LNCAP (cell line): ENCODE measurements around the gene TLDC2.

Source experiments
- TF ChIP-seq, protein P1 (sequence below): fragments of 450-650 bp; IDR thresholded peaks from 2 replicates; pipeline ENCODE4 v1.5.1; 2017; ENCODE audit warnings: mild to moderate bottlenecking

The TLDC2 gene

DNA sequence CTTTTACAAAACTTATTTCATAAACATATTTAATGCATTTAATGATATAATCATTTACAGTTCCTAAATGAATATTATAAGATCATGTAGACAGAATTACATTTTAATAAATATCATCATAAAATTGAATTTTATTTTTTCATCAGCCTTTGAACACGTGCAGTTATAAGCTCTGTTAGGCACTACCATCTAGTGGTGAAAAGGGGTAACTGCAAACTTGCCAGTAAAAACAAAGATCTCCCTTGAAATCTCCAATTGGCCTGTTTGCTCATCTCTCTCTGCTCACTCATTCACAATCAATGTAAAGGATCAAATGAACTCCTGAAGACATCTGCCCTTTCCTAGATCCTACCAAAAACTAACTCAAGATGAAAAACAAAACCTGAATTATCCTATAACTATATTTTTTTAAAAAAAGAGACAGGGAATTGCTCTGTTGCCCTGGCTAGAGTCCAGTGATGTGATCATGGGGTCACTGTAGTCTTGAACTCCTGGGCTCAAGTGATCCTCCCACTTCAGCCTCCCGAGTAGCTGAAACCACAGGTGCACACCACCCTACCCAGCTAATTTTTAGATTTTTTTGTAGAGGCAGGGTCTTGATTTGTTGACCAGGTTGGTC lies 43.9 kb downstream of the TLDC2 start:
- TF ChIP-seq, protein P1, sequence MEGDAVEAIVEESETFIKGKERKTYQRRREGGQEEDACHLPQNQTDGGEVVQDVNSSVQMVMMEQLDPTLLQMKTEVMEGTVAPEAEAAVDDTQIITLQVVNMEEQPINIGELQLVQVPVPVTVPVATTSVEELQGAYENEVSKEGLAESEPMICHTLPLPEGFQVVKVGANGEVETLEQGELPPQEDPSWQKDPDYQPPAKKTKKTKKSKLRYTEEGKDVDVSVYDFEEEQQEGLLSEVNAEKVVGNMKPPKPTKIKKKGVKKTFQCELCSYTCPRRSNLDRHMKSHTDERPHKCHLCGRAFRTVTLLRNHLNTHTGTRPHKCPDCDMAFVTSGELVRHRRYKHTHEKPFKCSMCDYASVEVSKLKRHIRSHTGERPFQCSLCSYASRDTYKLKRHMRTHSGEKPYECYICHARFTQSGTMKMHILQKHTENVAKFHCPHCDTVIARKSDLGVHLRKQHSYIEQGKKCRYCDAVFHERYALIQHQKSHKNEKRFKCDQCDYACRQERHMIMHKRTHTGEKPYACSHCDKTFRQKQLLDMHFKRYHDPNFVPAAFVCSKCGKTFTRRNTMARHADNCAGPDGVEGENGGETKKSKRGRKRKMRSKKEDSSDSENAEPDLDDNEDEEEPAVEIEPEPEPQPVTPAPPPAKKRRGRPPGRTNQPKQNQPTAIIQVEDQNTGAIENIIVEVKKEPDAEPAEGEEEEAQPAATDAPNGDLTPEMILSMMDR: peak; percentile 91

DNA sequence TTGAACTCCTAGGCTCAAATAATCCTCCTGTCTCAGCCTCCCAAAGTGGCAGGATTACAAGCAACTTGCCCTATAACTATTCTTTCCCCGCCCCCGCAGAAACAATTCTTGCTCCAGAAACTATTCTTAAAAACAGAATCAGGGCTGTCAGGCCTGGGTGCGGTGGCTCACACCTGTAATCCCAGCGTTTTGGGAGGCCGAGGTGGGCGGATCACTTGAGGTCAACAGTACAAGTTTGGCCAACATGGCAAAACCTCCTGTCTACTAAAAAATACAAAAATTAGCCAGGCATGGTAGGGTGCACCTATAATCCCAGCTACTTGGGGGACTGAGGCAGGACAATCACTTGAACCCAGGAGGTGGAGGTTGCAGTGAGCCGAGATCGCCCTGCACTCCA lies 44.4 kb downstream of the TLDC2 start:
- TF ChIP-seq, protein P1: no peak

DNA sequence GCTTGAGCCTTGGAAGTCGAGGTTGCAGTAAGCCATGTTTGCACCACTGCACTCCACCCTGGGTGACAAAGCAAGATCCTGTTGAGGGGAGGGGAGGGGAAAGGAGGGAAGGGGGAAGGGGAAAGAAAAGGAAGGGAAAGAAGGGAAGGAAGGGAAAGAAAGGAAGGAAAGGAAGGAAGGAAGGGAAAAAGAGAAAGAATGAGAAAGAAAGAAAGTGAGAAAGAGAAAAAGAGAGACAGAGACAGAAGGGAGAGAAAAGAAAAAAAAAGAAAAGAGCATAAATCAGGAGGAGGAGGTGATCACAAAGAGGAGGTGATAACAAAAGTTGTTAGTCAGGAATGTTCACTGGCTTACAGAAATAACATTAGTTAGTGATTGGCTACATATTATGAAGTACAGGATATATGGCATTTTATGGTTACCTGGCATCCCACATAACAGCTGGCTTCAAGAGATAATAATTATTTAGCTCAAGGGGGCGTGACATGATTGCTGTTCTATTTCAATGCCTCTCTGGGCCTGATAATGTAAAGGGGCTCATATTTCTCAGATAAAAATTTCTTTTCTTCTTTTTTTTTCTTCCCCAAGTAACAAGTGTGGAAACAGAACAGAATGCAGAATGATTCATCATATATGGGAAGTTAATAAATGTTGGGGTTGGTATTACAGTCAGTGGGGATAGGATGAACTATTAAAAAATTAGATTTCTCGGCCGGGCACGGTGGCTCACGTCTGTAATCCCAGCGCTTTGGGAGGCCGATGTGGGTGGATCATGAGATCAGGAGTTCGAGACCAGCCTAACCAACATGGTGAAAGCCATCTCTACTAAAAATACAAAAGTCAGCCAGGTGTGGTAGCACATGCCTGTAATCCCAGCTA lies 48.5 kb downstream of the TLDC2 start:
- TF ChIP-seq, protein P1: no peak

DNA sequence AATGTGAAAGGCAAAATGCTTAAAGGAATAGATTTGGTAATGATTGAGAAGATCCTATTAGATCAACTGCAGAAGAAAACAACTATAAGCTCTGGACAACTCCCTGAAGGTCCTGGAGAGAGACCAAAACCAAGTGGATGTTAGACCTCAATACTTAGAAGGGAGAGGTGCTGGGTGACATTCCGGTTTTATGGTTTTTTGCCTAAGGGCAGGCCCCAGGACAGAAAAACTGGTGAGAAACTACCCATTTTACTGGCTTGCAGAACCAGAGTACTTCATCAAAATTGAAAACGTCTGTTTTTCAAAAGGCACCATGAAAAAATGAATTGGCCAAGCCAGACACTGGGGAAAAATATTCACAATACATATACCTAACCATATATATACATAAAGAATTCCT lies 49.3 kb downstream of the TLDC2 start:
- TF ChIP-seq, protein P1: no peak

DNA sequence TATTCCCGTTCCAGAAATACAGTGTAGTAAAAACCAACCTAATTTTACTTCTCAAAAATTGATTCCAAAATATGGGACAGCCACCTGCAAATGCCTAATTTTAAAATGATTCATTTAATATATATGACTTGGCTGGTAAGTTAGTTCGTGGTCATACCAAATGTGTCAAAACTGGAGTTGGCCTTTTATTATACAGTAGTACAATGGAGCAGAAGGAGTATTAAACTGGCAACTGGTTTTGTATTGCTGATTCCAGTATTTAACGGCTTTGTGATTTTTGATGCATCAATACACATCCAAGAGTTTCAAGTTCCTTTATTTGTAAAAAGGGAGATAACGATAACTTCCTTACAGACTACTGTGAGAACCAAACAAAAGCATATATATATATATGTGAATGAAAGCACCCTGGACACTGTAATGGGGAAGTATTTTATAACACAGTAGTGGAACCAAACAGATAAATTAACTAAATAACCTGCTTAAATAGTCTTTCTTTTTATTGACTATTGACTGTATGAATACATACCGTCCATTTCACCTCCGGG lies 50.8 kb downstream of the TLDC2 start:
- TF ChIP-seq, protein P1: no peak

DNA sequence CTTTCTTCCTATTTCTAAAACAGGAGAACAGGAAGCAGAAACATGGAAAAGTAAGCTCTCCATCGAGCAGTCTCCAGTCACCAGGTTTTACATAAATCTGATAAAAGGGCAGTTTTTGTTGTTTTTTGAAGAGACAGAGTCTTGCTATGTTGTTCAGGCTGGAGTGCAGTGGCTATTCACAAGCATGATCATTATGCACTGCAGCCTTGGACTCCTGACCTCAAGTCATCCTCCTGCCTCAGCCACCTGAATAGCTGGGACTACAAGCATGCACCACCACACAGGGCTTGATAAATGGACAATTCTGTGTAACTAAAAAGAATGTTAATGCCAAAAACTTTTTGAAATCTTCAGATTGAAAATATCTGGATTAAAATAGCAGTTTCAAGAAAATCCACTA lies 51.8 kb downstream of the TLDC2 start:
- TF ChIP-seq, protein P1: no peak

DNA sequence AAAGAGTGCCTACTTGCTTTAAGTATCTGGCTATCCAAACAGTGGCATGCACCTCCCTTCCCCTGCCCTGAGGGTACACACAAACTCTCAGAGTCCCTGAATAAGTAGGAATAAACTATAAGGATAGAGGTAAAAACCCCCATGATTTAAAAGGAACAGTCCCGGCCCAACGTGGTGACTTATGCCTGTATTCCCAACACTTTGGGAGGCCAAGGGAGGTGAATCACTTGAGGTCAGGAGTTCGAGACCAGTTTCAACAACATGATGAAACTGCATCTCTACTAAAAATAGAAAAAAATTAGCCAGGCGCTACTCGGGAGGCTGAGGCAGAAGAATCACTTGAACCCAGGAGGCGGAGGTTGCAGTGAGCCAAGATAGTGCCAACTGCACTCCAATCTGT lies 53.4 kb downstream of the TLDC2 start:
- TF ChIP-seq, protein P1: no peak
